Measurements from ENCODE around the gene TAF4B.
"Not testable (repeated sequence)": the region's sequence is repeated elsewhere in the genome, so short reads cannot be mapped to it uniquely, and the experiment has no call there.

The TAF4B gene

DNA sequence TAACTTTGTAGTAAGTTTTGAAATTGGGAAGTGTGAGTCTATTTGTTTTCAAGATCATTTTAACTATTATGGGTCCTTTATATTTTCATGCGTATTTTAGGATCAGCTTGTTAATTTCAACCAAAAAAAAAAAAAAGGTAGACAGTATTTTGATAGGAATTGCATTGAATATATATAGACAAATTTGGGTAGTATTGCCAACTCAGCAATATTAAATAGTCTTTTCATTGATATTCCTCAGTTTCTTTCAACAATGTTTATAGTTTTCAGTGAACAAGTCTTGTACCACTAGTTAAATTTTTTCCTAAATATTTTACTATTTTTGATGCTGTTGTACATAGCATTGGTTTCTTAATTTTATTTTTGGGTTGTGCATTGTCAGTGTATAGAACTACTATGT is 149.9 kb downstream of the TAF4B start:
- H2AFZ ChIP-seq, result no peak overlapping the region
- no peaks in the 10 kb centered on the region for H3K79me2 ChIP-seq
- no peaks in the 10 kb centered on the region for H3K9me3 ChIP-seq (ENCODE audit: control insufficient read depth, low read length)
- no peaks in the 10 kb centered on the region for H3K36me3 ChIP-seq (ENCODE audit: control insufficient read depth, insufficient read depth, low read length)
- H3K4me2 ChIP-seq (ENCODE audit: low read length), result no peak overlapping the region
- TF ChIP-seq, protein P1, sequence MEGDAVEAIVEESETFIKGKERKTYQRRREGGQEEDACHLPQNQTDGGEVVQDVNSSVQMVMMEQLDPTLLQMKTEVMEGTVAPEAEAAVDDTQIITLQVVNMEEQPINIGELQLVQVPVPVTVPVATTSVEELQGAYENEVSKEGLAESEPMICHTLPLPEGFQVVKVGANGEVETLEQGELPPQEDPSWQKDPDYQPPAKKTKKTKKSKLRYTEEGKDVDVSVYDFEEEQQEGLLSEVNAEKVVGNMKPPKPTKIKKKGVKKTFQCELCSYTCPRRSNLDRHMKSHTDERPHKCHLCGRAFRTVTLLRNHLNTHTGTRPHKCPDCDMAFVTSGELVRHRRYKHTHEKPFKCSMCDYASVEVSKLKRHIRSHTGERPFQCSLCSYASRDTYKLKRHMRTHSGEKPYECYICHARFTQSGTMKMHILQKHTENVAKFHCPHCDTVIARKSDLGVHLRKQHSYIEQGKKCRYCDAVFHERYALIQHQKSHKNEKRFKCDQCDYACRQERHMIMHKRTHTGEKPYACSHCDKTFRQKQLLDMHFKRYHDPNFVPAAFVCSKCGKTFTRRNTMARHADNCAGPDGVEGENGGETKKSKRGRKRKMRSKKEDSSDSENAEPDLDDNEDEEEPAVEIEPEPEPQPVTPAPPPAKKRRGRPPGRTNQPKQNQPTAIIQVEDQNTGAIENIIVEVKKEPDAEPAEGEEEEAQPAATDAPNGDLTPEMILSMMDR (IDR thresholded peaks at IDR 0.05), result no peak
- no peaks in the 10 kb centered on the region for H3K27me3 ChIP-seq (ENCODE audit: control insufficient read depth, insufficient read depth, low read length)
- no peak overlapping the region for H3K27ac ChIP-seq
- H3K4me1 ChIP-seq, result no peaks in the 10 kb centered on the region
- no peak overlapping the region for H3K9ac ChIP-seq
- no peak overlapping the region for H3K4me3 ChIP-seq (ENCODE audit: low read depth, low read length)

DNA sequence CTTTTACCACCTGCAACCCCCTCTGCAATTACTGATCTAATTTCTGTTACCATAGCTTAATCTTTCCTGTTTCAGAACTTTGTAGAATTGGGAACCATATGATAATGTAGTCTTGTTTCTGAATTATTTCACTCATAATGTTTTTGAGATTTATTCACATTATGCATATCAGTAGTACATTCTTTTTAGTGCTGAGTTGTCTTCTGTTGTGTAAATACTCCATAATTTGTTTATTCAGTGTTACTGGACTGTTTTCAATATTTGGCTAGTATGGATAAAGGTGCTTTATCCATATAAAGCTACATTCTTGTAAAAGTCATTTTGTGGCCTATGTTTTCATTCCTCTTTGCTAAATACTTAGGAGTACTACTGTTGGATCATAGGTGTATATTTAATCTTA is 152.5 kb downstream of the TAF4B start:
- TF ChIP-seq, protein P1 (IDR thresholded peaks at IDR 0.05), result no peak
- Histone ChIP-seq H3K36me3 (ENCODE audit: control insufficient read depth, insufficient read depth, low read length) (no peaks in the 10 kb centered on the region), H3K4me2 (ENCODE audit: low read length) (no peak overlapping the region), H3K79me2 (no peaks in the 10 kb centered on the region), H2AFZ (no peak overlapping the region), H3K4me3 (ENCODE audit: low read depth, low read length) (no peak overlapping the region), H3K4me1 (no peaks in the 10 kb centered on the region), H3K27me3 (ENCODE audit: control insufficient read depth, insufficient read depth, low read length) (no peaks in the 10 kb centered on the region), H3K9ac (no peak overlapping the region), H3K9me3 (ENCODE audit: control insufficient read depth, low read length) (no peaks in the 10 kb centered on the region), H3K27ac (no peak overlapping the region)

DNA sequence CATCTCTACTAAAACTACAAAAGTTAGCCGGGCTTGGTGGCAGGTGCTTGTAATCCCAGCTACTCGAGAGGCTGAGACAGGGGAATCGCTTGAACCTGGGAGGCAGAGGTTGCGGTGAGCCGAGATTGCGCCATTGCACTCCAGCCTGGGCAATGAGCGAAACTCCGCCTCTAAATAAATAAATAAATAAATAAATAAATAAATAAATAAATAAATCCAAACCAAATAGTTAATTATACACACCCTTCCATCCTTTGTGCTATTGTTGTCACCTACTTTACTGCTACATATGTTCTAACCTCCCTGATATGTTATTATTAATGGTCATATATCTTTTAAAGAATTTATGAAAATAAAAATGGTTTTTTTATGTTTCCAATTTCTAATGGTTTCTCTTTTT is 155.3 kb downstream of the TAF4B start:
- not testable (repeated sequence) for H3K4me1 ChIP-seq; H3K27me3 ChIP-seq (ENCODE audit: control insufficient read depth, insufficient read depth, low read length); H3K4me2 ChIP-seq (ENCODE audit: low read length); H2AFZ ChIP-seq; H3K9ac ChIP-seq; H3K4me3 ChIP-seq (ENCODE audit: low read depth, low read length); H3K79me2 ChIP-seq; H3K9me3 ChIP-seq (ENCODE audit: control insufficient read depth, low read length); H3K27ac ChIP-seq; H3K36me3 ChIP-seq (ENCODE audit: control insufficient read depth, insufficient read depth, low read length)

DNA sequence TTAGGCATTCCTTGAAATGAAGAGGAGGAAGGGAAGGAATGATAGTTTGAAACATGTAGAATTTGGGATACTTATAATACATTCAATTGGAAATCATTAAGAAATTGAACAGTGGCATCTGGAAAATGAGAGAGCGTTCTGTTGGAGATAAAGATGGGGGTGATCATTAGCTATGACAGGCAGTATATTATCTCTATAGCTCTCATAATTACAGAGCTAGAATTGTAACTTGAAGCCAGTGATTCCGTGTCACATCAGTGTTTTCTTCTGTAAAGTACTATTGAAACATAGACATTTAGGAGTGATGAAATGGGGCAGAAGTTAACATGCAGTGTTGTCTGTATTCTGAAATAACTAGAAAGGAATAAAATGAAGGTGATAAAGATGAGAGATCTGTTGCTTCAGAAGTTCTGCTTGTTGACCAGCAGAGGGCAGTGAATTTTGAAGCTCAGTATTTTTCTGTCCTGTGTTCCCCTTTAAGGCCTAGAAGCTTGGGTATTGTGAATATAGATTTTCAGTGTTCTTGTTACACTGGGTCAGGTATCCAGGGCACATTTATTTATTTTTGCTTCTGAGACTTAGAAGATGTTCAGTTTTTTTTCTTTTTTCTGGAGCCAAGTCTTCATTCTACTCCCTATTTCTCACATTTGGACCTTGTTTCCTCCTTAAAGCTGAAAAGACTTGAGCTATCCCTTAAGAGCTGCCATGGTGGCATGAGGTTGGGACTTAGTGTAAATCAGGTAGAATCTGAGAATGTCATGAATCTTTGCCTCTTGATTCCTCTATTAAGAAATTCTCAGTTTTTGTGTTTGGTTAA is 157.4 kb downstream of the TAF4B start:
- H3K4me2 ChIP-seq (ENCODE audit: low read length), result no peak overlapping the region
- H3K9ac ChIP-seq, result no peak overlapping the region
- no peak overlapping the region for H3K27ac ChIP-seq
- no peaks in the 10 kb centered on the region for H3K27me3 ChIP-seq (ENCODE audit: control insufficient read depth, insufficient read depth, low read length)
- no peak overlapping the region for H2AFZ ChIP-seq
- H3K36me3 ChIP-seq (ENCODE audit: control insufficient read depth, insufficient read depth, low read length), result no peaks in the 10 kb centered on the region
- TF ChIP-seq, protein P1 (IDR thresholded peaks at IDR 0.05), result peak; percentile 81
- H3K79me2 ChIP-seq, result no peaks in the 10 kb centered on the region
- no peaks in the 10 kb centered on the region for H3K4me1 ChIP-seq
- no peaks in the 10 kb centered on the region for H3K9me3 ChIP-seq (ENCODE audit: control insufficient read depth, low read length)
- H3K4me3 ChIP-seq (ENCODE audit: low read depth, low read length), result no peak overlapping the region

DNA sequence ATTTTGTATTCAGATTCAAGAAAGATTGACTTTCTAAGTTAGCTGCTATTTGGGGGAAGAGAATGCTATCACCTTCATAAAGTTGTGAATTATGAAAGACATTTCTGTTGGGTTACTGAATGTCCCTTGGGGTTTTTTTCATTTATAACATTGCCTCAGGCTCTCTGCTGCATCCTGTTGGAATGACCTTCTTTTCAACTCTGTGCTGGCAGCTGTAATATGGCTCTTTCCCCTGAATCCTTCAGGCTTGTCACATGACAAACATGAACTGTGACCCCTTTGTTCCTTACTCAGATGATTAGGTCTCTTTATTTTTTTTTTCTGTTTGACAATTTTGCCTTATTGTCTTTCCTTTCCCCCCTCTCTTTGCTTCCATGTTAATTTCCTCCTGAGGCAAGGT is 159.8 kb downstream of the TAF4B start:
- H3K4me1 ChIP-seq, result no peaks in the 10 kb centered on the region
- H3K79me2 ChIP-seq, result no peaks in the 10 kb centered on the region
- no peak overlapping the region for H3K9ac ChIP-seq
- TF ChIP-seq, protein P1 (IDR thresholded peaks at IDR 0.05), result no peak
- no peak overlapping the region for H3K4me2 ChIP-seq (ENCODE audit: low read length)
- no peak overlapping the region for H3K27ac ChIP-seq
- no peaks in the 10 kb centered on the region for H3K27me3 ChIP-seq (ENCODE audit: control insufficient read depth, insufficient read depth, low read length)
- no peaks in the 10 kb centered on the region for H3K36me3 ChIP-seq (ENCODE audit: control insufficient read depth, insufficient read depth, low read length)
- H3K4me3 ChIP-seq (ENCODE audit: low read depth, low read length), result no peak overlapping the region
- no peak overlapping the region for H2AFZ ChIP-seq
- no peaks in the 10 kb centered on the region for H3K9me3 ChIP-seq (ENCODE audit: control insufficient read depth, low read length)
